Measurements from ENCODE around the gene BICDL1.

DNA sequence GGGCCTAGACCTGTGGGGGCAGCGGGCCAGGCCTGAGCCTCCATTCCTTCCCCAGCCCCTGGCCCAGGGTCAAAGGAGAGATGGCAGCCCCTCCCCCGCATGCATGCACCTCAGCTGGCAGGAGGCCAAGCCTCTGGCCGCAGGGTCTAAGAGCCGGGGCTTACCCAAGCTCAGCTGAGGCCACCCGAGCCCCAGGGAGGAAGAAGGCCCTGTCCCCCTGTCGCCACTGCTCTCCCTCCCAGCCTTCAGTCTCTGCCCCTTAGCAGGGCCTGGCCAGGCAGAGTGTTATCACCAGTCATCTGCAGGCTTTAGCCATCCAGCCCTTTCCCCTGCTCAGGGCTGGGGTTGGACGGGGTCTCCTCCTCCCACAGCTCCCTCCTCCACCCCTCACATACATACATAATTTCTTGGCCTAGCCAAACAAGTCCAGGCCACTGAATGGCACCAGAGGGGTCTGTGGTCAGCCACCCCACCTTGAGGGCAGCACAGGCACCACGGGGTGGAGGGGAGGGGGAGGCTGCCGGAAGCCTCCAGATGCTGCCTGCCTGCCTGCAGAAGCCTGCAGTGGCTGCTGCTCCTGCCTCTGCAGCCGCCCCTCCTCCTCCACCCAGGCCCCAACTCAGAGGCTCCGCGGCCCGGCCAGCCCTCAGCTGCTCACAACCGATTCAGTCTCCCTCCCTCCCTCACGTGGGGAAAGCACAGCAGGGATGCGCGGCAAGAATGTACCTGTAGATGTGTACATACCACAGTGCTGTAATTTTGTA, 104.7 kb downstream of the BICDL1 start:
- TF ChIP-seq POLR2A (IDR thresholded peaks at IDR 0.05): no peak
- TF ChIP-seq, protein P1, sequence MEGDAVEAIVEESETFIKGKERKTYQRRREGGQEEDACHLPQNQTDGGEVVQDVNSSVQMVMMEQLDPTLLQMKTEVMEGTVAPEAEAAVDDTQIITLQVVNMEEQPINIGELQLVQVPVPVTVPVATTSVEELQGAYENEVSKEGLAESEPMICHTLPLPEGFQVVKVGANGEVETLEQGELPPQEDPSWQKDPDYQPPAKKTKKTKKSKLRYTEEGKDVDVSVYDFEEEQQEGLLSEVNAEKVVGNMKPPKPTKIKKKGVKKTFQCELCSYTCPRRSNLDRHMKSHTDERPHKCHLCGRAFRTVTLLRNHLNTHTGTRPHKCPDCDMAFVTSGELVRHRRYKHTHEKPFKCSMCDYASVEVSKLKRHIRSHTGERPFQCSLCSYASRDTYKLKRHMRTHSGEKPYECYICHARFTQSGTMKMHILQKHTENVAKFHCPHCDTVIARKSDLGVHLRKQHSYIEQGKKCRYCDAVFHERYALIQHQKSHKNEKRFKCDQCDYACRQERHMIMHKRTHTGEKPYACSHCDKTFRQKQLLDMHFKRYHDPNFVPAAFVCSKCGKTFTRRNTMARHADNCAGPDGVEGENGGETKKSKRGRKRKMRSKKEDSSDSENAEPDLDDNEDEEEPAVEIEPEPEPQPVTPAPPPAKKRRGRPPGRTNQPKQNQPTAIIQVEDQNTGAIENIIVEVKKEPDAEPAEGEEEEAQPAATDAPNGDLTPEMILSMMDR (IDR thresholded peaks at IDR 0.05): no peak
